Caco-2 (cell line): Measurements from ENCODE around the gene HMGA1. TPM values are rescaled to one million over a fixed set of nuclear protein-coding genes. Genes with fewer than 3 reads are reported as not detected.

Experiments
- BruUV-seq: library from RNA; stranded (reverse); fragments of 400-500 nt; replicated peaks from 2 replicates; lab custom pipeline; 2021; lab: Mats Ljungman, UMichigan
- CTCF ChIA-PET: fragments of 300-600 bp; sonication (Branson Sonifier 250); formaldehyde crosslinking; loops from one replicate; lab custom pipeline; 2022; ENCODE audit warnings: antibody characterized with exemption; lab: Charles Lee
- POLR2A ChIA-PET: fragments of 300-600 bp; sonication (Branson Sonifier 250); formaldehyde crosslinking; loops from one replicate; lab custom pipeline; 2022; ENCODE audit warnings: antibody characterized with exemption; lab: Charles Lee
- DNase-seq, 2 experiments: peaks; one replicate each; pipeline versions ENCODE4 v3.0.0 to v3.0.0-alpha.2; 2020 to 2022
- H3K27me3 ChIP-seq: replicated peaks from 2 replicates; pipeline ENCODE4 v1.6.0; 2011; ENCODE audit warnings: low read length; ENCODE audit not compliant: control insufficient read depth, insufficient read depth
- H3K36me3 ChIP-seq: 2 replicates; pipeline ENCODE4 v1.5.1; 2011; ENCODE audit warnings: low read length; ENCODE audit not compliant: control insufficient read depth, insufficient read depth
- H3K4me1 ChIP-seq: fragments of 250-450 bp; sonication (Bioruptor Pico); 2 replicates; pipeline ENCODE4 v1.5.1; 2020; ENCODE audit warnings: mild to moderate bottlenecking
- H3K4me3 ChIP-seq: 2 replicates; pipeline ENCODE4 v1.5.1; 2011; ENCODE audit warnings: low read depth, mild to moderate bottlenecking, control low read depth, low read length
- H3K9me3 ChIP-seq: fragments of 250-450 bp; sonication (Bioruptor Pico); 2 replicates; pipeline ENCODE4 v1.5.1; 2020; ENCODE audit warnings: mild to moderate bottlenecking, moderate library complexity
- H3K27ac Mint-ChIP-seq: one replicate; pipeline ENCODE4 v1.8.0; 2022; ENCODE audit warnings: mixed read lengths; ENCODE audit not compliant: unreplicated experiment
- H3K27me3 Mint-ChIP-seq: one replicate; pipeline ENCODE4 v1.8.0; 2022; ENCODE audit warnings: mixed read lengths; ENCODE audit not compliant: insufficient read depth, unreplicated experiment
- H3K36me3 Mint-ChIP-seq: one replicate; pipeline ENCODE4 v1.8.0; 2022; ENCODE audit warnings: mild to moderate bottlenecking, mixed read lengths; ENCODE audit not compliant: insufficient read depth, unreplicated experiment
- H3K4me1 Mint-ChIP-seq: one replicate; pipeline ENCODE4 v1.8.0; 2022; ENCODE audit warnings: low read depth, mixed read lengths; ENCODE audit not compliant: unreplicated experiment
- H3K4me3 Mint-ChIP-seq: one replicate; pipeline ENCODE4 v1.8.0; 2022; ENCODE audit warnings: mild to moderate bottlenecking, moderate library complexity, mixed read lengths; ENCODE audit not compliant: unreplicated experiment
- H3K9me3 Mint-ChIP-seq: one replicate; pipeline ENCODE4 v1.8.0; 2022; ENCODE audit warnings: mixed read lengths; ENCODE audit not compliant: unreplicated experiment
- intact Hi-C: fragments of 100-400 bp; cut with micrococcal nuclease; formaldehyde crosslinking; loops from one replicate; pipeline ENCODE4 v1.10.0; 2022; ENCODE audit not compliant: unreplicated experiment
- total RNA-seq: library from RNA; stranded (reverse); gene quantifications from 2 replicates; pipeline ENCODE4 v1.2.3, GENCODE V29; 2022
- TF ChIP-seq, protein P1 (sequence below), 2 experiments: fragments of 200-600 bp in 1 of 2; IDR thresholded peaks; 1 replicate in 1 of 2; 2 replicates in 1 of 2; pipeline versions ENCODE4 v1.5.1 to v1.8.0; 2011 to 2022; ENCODE audit warnings: antibody characterized with exemption in 1 of 2, control low read depth in 1 of 2, inconsistent platforms in 1 of 2, low read depth in 1 of 2, low read length in 1 of 2, mild to moderate bottlenecking in 1 of 2, moderate library complexity in 1 of 2; ENCODE audit not compliant: insufficient read depth in 1 of 2, severe bottlenecking in 1 of 2, unreplicated experiment in 1 of 2

HMGA1 gene
- total RNA-seq, 1 experiment from 2014 or later, result 301 TPM

DNA sequence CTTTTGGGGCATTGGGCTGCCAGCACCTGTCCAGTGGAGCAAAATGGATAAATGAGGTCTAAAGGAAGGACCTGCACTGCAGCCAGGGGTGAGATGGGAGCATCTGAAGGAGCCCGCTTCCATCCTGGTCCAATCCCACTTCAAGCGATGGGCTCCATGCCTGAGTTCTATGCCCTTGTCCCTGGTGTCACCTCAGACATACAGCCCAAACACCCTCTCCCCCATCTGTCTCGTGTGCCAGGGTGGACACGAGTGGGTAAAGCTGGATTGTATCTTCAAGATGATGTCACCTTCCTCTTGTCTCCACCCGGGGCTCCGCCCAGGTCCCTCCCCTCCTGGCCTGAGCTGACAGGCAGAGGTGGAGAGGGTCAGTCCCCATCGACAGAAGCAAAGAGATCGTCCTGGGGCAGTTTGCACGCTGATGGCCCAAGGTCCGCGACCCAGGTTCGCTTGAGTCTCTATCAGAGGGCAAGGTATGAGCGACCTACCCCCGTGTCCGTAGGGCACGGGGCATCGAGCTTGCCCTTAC, 11.6 kb downstream of the HMGA1 start:
- Mint-ChIP-seq H3K36me3 (peaks cover 39% of the 10 kb centered on the region), H3K27me3 (no peaks in the 10 kb centered on the region), H3K4me1 (peaks cover 7% of the 10 kb centered on the region), H3K27ac (peak overlapping the region; percentile 80), H3K9me3 (no peaks in the 10 kb centered on the region), H3K4me3 (peak overlapping the region; percentile 87)
- Histone ChIP-seq H3K4me1 (peaks cover 11% of the 10 kb centered on the region; the same call in 1 of the 2 replicates), H3K27me3 (no peaks in the 10 kb centered on the region), H3K4me3 (peak overlapping the region; percentile 85), H3K36me3 (no peaks in the 10 kb centered on the region), H3K9me3 (no peaks in the 10 kb centered on the region)
- POLR2A ChIA-PET, result interaction anchor here (0.6 to 3.0 kb wide), 3 partner anchors 167 to 361 kb away, joined by 3 to 17 read pairs (median 5); no protein-coding TSS in a partner anchor
- peak; percentile 60 to 71 for DNase-seq
- CTCF ChIA-PET, result interaction anchor here (1.6 to 4.9 kb wide), 3 partner anchors 12 to 178 kb away, joined by 3 to 115 read pairs (median 11); partner anchors contain the start of genes HMGA1 and RPS10
- TF ChIP-seq, protein P1, sequence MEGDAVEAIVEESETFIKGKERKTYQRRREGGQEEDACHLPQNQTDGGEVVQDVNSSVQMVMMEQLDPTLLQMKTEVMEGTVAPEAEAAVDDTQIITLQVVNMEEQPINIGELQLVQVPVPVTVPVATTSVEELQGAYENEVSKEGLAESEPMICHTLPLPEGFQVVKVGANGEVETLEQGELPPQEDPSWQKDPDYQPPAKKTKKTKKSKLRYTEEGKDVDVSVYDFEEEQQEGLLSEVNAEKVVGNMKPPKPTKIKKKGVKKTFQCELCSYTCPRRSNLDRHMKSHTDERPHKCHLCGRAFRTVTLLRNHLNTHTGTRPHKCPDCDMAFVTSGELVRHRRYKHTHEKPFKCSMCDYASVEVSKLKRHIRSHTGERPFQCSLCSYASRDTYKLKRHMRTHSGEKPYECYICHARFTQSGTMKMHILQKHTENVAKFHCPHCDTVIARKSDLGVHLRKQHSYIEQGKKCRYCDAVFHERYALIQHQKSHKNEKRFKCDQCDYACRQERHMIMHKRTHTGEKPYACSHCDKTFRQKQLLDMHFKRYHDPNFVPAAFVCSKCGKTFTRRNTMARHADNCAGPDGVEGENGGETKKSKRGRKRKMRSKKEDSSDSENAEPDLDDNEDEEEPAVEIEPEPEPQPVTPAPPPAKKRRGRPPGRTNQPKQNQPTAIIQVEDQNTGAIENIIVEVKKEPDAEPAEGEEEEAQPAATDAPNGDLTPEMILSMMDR (IDR thresholded peaks at IDR 0.05; ENCODE audit: insufficient read depth in 1 of 2, low read depth in 1 of 2, low read length in 1 of 2, severe bottlenecking in 1 of 2, unreplicated experiment in 1 of 2), result no peak
- BruUV-seq, result TSS peak; percentile 84
- intact Hi-C loops, result loop anchor here (2.0 to 10.0 kb wide), 3 partner anchors 51 to 357 kb away; partner anchors contain the start of gene NUDT3

- peaks cover 7% of the 10 kb centered on the region for H3K4me1 Mint-ChIP-seq
- intact Hi-C loops, result loop anchor here (1.0 to 10.0 kb wide), 4 partner anchors 52 to 356 kb away; partner anchors contain the start of gene NUDT3
- CTCF ChIA-PET, result interaction anchor here (0.6 to 4.9 kb wide), 7 partner anchors 12 to 364 kb away, joined by 3 to 115 read pairs (median 6); partner anchors contain the start of genes HMGA1 and RPS10
- peak; percentile 95 to 97 for DNase-seq
- H3K36me3 Mint-ChIP-seq, result peaks cover 39% of the 10 kb centered on the region
- BruUV-seq, result no TSS peak
- H3K4me3 Mint-ChIP-seq, result peak within 1 kb of the TSS; percentile 87
- H3K27me3 ChIP-seq, result no peaks in the 10 kb centered on the region
- peaks cover 8% of the 10 kb centered on the region; the same call in 1 of the 2 replicates for H3K4me1 ChIP-seq
- H3K9me3 ChIP-seq, result no peaks in the 10 kb centered on the region
- H3K27me3 Mint-ChIP-seq, result no peaks in the 10 kb centered on the region
- H3K4me3 ChIP-seq, result peak within 1 kb of the TSS; percentile 85
- TF ChIP-seq, protein P1 (IDR thresholded peaks at IDR 0.05; ENCODE audit: insufficient read depth in 1 of 2, low read depth in 1 of 2, low read length in 1 of 2, severe bottlenecking in 1 of 2, unreplicated experiment in 1 of 2), result peak; percentile 77 to 95
- H3K36me3 ChIP-seq, result no peaks in the 10 kb centered on the region
- H3K27ac Mint-ChIP-seq, result peak within 1 kb of the TSS; percentile 89
- H3K9me3 Mint-ChIP-seq, result no peaks in the 10 kb centered on the region
- POLR2A ChIA-PET, result interaction anchor here (0.6 to 3.0 kb wide), 5 partner anchors 12 to 361 kb away, joined by 3 to 17 read pairs (median 5); partner anchors contain the start of gene HMGA1
Measured at GRCh38 chr6:34248727-34249468, 12.2 kb downstream of the HMGA1 start, which contains the start of gene SMIM29. Gene SMIM29, minus strand, starts transcription at chr6:34249006. Its CDS starts 1,215 bp downstream, at chr6:34247791.
